Astrocyte of the spinal cord (primary cell): ENCODE data around the gene LRRFIP1.
"Not testable (repeated sequence)": the region's sequence is repeated elsewhere in the genome, so short reads cannot be mapped to it uniquely, and the experiment has no call there.

Source experiments
- DNase-seq: peaks from one replicate; pipeline ENCODE4 v3.0.0; 2011; ENCODE audit warnings: low read depth, low spot score
- H3K4me3 ChIP-seq: 2 replicates; pipeline ENCODE4 v1.5.1; 2011; ENCODE audit warnings: low read depth, mild to moderate bottlenecking, low read length, moderate library complexity
- CTCF ChIP-seq: IDR thresholded peaks from 2 replicates; pipeline ENCODE4 v1.5.1; 2012; ENCODE audit warnings: low read depth, mild to moderate bottlenecking, low read length, inconsistent platforms
- in situ Hi-C: cut with HindIII; loops from 2 replicates; pipeline ENCODE4 v1.10.0; 2017; ENCODE audit warnings: low sequenced_read_pairs

Gene LRRFIP1

GRCh38 chr2:237593596-237594320, 33.6 kb upstream of the LRRFIP1 start:
- no peak for TF ChIP-seq CTCF
- in situ Hi-C loops = no loop called here
- no peak overlapping the region for H3K4me3 ChIP-seq

GRCh38 chr2:237594514-237594871, 32.9 kb upstream of the LRRFIP1 start:
- no peak for DNase-seq
- TF ChIP-seq CTCF = no peak

More at GRCh38 chr2:237593596-237594320, 33.6 kb upstream of the LRRFIP1 start:
- no peak for DNase-seq

GRCh38 chr2:237595829-237596519, 31.4 kb upstream of the LRRFIP1 start:
- in situ Hi-C loops, DNase-seq, H3K4me3 ChIP-seq: not testable (repeated sequence)

More at GRCh38 chr2:237594514-237594871, 32.9 kb upstream of the LRRFIP1 start:
- no peak overlapping the region for H3K4me3 ChIP-seq
- in situ Hi-C loops = no loop called here

- TF ChIP-seq CTCF = no peak
- in situ Hi-C loops = no loop called here
- H3K4me3 ChIP-seq = no peak overlapping the region
- DNase-seq = no peak
Measured at GRCh38 chr2:237596520-237597195, 30.7 kb upstream of the LRRFIP1 start.

GRCh38 chr2:237597196-237598145, 29.9 kb upstream of the LRRFIP1 start:
- DNase-seq = no peak
- H3K4me3 ChIP-seq = no peak overlapping the region
- in situ Hi-C loops = no loop called here
- TF ChIP-seq CTCF = no peak

- in situ Hi-C loops = no loop called here
Measured at GRCh38 chr2:237598468-237599208, 28.7 kb upstream of the LRRFIP1 start.

More at GRCh38 chr2:237598468-237599208, 28.7 kb upstream of the LRRFIP1 start:
- H3K4me3 ChIP-seq = no peak overlapping the region
- DNase-seq = no peak
- TF ChIP-seq CTCF = no peak
